GM13977 (cell line): Measurements from ENCODE around the gene SATB1.

Source experiments
- DNase-seq: peaks from one replicate; pipeline ENCODE4 v3.0.0; 2012; ENCODE audit warnings: low spot score
- CTCF ChIP-seq: IDR thresholded peaks from 2 replicates; pipeline ENCODE4 v1.5.1; 2012; ENCODE audit warnings: mild to moderate bottlenecking, control low read depth; ENCODE audit not compliant: insufficient read depth; ENCODE audit errors: extremely low read depth, missing control alignments
- in situ Hi-C: fragments of 300-500 bp; cut with MboI; formaldehyde crosslinking; loops from one replicate; pipeline ENCODE4 v1.12.0; 2022; ENCODE audit warnings: low sequenced_read_pairs, low pct_unique_long_range_greater_than_20kb, mixed read lengths, inconsistent platforms; ENCODE audit not compliant: unreplicated experiment

The SATB1 gene

GRCh38 chr3:18394384-18394995, 30.6 kb downstream of the SATB1 start:
- in situ Hi-C loops = no loop called here
- no peak for DNase-seq
- TF ChIP-seq CTCF = no peak

DNA sequence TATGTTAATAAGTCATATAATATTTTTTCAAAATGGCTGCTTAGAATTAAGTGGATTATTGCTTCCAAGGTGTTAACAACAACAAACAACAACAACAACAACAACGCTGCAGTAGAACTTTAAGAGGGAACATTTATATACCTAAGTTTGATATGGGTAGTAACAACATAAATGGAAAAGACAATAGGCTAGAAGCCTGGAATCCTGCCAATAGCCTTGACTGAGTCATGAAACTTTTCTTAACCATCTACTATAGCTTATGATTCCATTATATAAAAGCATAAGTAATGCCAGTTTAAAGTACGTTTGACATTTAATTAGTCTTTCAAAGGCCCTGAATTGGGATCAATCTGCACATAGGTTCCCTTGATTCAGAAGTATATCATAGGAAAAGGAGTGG, 31.2 kb downstream of the SATB1 start:
- in situ Hi-C loops = no loop called here
- TF ChIP-seq CTCF = no peak
- DNase-seq = no peak

DNA sequence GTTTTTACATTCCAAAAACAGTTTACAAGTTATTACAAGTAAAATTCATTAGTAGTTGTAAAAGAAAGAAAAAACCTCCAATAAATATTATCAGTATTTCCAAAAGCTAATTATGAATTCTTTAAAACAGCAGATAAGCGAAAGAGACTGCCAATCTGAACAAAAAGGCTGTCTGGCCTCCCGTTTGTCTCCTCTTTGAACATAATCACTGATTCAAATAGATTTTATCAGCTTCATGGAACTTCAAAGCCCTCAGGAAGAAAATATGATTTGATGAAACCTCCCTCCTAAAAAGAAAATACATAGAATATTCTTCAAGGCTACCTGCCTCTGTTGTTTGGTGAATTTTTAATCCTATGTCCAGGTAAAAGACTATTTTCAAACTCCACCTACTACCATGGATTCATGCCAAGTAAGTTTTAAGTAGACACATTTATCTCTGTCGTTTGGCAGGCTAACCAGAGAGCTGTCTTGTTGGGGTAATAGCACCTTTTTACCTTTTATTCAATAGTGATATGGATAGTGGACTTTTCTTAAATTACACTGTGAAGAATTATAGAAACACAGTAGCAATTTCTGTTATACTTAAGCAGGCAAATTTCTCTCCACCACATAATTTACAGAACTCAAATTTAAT, 35.0 kb downstream of the SATB1 start:
- DNase-seq = no peak
- in situ Hi-C loops = no loop called here

DNA sequence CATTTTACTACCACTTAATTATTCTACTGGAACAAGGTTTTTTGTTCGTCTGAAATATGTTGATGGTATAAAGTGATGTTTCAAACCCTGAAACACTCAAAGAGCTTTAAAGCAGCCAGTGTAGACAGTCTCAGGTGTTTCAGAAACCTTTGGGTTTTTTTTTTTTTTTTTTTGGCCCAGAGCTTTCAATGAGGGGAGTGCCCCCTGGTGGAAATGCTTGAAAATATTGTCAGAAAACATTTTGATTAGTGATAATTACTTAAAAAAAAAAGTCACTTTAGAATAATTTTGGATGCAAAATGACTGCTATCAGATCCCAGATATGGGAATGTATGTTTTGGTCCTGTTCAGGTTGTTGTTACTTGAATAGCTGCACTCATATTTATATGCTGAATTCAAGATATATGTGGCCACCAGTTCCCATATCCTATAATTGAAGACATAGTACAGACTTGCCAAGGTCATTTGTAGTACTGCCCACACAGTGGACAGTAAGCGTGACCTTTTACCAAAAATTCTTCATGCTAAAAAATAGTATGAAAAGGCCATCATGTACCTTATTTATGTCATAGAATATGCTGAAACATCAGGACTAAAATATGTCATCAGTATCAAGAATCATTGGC, 35.9 kb downstream of the SATB1 start:
- TF ChIP-seq CTCF = peak; percentile 35
- peak; percentile 7 for DNase-seq
- in situ Hi-C loops = no loop called here

More for the DNA sequence above, 35.0 kb downstream of the SATB1 start:
- TF ChIP-seq CTCF = no peak

DNA sequence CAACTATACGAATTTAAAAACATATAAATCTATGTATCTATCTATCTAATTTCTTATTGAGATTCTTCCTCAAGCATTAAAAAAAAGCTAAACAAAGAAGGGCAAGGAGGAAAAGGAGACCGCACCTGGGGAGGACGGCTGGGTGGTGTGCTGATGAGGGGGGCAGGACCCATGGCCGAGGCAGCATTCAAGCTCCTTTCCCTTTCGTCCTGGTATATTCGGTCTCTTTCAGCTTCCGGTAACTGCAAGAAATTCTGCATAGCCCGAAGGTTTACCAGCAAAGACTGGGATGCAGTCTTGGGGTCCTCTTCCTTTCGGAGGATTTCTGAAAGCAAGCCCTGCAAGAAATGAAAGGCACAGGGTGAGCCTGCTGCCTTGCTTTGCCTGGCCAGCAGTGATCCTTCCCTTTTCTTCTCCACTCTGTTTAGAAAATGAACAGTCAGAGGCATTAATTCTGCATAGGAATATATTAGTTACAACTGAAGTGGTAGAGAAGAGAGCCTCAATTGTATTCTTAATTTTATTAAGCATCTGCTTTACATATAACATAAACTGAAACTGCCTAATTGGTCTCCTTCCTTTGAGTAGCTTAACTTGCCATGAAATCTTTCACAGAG, 38.8 kb downstream of the SATB1 start:
- no peak for DNase-seq
- TF ChIP-seq CTCF = no peak
- in situ Hi-C loops = no loop called here

DNA sequence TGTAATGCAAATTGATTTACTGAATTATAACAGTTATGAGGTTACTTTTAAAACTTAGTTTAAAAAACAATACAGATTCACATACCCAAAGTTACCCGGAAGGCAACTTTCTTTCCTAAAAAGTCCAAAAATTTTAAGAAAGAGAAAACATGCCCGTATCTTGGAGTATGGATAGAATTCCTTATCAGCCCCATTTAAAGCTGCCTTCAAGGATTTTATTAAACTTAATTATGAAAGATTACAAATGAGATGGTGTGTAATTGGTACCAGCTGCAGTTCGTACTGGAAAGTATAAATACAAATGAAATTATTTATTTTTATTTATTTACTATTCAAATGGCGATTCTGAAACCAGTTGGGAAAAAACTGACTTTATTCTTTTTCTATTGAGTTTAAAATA, 39.4 kb downstream of the SATB1 start:
- TF ChIP-seq CTCF = no peak
- in situ Hi-C loops = no loop called here
- no peak for DNase-seq
